Stimulated activated memory B cell treated with anti-CD40 and anti-IgM and Interleukin-4, amounts not matched to agents 10 μg/mL and 1 μg/mL and 100 μg/mL, for 72 hours (primary cell): ENCODE measurements around the gene CADM2.

Experiments
- ATAC-seq: fragments of 150-1000 bp; cut with Tn5 transposase; 2 replicates; pipeline ENCODE4 v1.10.0; 2021
- H3K27ac Mint-ChIP-seq: one replicate; pipeline ENCODE4 v1.8.0; 2022; ENCODE audit warnings: mild to moderate bottlenecking, mixed read lengths
- H3K27me3 Mint-ChIP-seq: one replicate; pipeline ENCODE4 v1.8.0; 2022; ENCODE audit warnings: mixed read lengths
- H3K36me3 Mint-ChIP-seq: one replicate; pipeline ENCODE4 v1.8.0; 2022; ENCODE audit warnings: mixed read lengths
- H3K4me1 Mint-ChIP-seq: one replicate; pipeline ENCODE4 v1.8.0; 2022; ENCODE audit warnings: mixed read lengths
- H3K4me3 Mint-ChIP-seq: one replicate; pipeline ENCODE4 v1.8.0; 2022; ENCODE audit warnings: mild to moderate bottlenecking, moderate library complexity, mixed read lengths
- H3K9me3 Mint-ChIP-seq: one replicate; pipeline ENCODE4 v1.8.0; 2022; ENCODE audit warnings: mixed read lengths

Gene CADM2

GRCh38 chr3:84968701-84969235 is 10.0 kb downstream of the CADM2 start:
- Mint-ChIP-seq H3K9me3 (peaks cover 3% of the 10 kb centered on the region), H3K4me1 (no peaks in the 10 kb centered on the region), H3K27ac (no peak overlapping the region), H3K4me3 (no peak overlapping the region), H3K27me3 (no peaks in the 10 kb centered on the region), H3K36me3 (no peaks in the 10 kb centered on the region)
- ATAC-seq = no peak

- no peak overlapping the region for H3K27ac Mint-ChIP-seq
- no peak for ATAC-seq
- H3K27me3 Mint-ChIP-seq = no peaks in the 10 kb centered on the region
- H3K36me3 Mint-ChIP-seq = no peaks in the 10 kb centered on the region
- H3K9me3 Mint-ChIP-seq = peaks cover 3% of the 10 kb centered on the region
- no peaks in the 10 kb centered on the region for H3K4me1 Mint-ChIP-seq
- no peak overlapping the region for H3K4me3 Mint-ChIP-seq
These were observed 15.6 kb downstream of the CADM2 start for GRCh38 chr3:84974347-84974746.

DNA sequence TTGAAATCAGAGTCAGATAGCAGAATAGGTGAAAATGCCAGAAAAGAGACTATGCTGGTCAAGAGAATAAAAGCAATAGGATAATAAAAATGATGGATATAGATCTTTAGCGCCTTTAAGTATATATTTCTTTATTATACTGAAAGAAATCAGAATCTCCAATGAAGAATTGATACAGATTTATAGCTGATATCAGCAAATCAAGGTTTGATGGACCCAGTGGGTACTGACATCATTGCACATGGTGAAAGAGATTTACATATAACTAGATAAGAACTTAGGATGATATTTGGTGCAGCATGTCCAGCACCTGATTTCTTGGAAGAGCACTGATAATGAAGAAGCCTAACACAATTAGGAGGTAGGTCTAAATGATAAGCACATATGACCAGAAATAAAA is 18.2 kb downstream of the CADM2 start:
- H3K9me3 Mint-ChIP-seq = no peaks in the 10 kb centered on the region
- H3K36me3 Mint-ChIP-seq = no peaks in the 10 kb centered on the region
- no peak overlapping the region for H3K27ac Mint-ChIP-seq
- H3K27me3 Mint-ChIP-seq = no peaks in the 10 kb centered on the region
- no peak overlapping the region for H3K4me3 Mint-ChIP-seq
- no peak for ATAC-seq
- no peaks in the 10 kb centered on the region for H3K4me1 Mint-ChIP-seq

DNA sequence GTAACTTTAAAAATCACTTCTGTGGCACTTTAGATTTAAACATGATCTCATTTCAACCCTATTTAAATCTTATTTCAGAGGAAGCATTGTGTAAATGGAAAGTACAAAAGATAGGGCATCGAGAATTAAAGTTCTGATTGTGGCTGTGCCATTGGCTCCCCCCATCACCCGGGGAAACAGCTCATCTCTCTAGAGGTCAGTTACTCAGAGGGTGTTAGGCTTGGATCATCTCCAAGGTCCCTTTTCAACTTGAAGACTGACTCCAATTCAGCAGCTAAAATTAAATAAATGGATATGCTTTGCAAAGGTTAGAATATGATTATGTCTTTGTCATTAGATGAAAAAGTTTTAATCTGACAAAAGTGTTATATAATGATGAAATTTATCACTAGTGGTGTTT is 20.1 kb downstream of the CADM2 start:
- Mint-ChIP-seq H3K27ac (no peak overlapping the region), H3K4me1 (no peaks in the 10 kb centered on the region), H3K36me3 (no peaks in the 10 kb centered on the region), H3K9me3 (no peaks in the 10 kb centered on the region), H3K4me3 (no peak overlapping the region), H3K27me3 (no peaks in the 10 kb centered on the region)
- no peak for ATAC-seq

DNA sequence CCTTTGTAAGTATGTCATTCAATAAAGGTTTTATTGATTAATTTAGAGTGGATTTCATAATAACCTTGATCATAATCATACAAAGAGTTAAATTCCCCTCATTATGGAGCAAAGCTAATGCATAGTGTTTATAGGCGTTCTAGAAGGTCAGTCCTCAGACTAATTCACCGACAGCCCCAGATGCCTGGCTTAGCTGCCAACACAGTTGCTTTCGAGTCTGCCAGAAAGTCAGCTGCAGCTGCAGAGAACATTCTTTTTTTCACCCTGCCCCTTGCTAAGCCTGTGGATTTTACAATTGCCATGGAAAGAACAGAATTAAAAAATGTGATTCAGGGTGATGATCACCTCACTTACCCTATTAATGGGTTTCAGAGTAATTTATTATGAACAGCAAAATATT is 21.2 kb downstream of the CADM2 start:
- Mint-ChIP-seq H3K36me3 (no peaks in the 10 kb centered on the region), H3K27me3 (no peaks in the 10 kb centered on the region), H3K27ac (no peak overlapping the region), H3K4me3 (no peak overlapping the region), H3K9me3 (no peaks in the 10 kb centered on the region), H3K4me1 (no peaks in the 10 kb centered on the region)
- ATAC-seq = no peak

DNA sequence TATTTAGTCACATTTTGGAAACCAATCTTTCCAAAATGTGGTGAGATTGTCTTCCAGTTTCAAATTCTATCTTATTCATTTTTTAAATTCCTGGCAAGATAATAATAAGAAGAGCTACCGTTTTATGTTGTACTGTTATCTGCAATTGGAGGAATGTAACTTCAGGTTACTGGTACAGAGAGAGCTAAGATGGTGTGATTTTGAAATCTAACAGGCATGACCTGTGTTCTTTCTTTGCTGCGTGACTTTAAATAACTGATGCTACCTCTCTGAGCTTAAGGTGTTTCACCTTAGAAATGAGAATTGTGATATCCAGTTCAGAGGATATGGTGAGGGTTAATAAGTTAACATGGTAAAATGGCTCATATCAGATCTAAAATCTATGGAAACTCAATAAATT is 21.7 kb downstream of the CADM2 start:
- H3K27ac Mint-ChIP-seq = no peak overlapping the region
- no peaks in the 10 kb centered on the region for H3K27me3 Mint-ChIP-seq
- no peaks in the 10 kb centered on the region for H3K4me1 Mint-ChIP-seq
- no peak overlapping the region for H3K4me3 Mint-ChIP-seq
- no peak for ATAC-seq
- no peaks in the 10 kb centered on the region for H3K36me3 Mint-ChIP-seq
- H3K9me3 Mint-ChIP-seq = no peaks in the 10 kb centered on the region

DNA sequence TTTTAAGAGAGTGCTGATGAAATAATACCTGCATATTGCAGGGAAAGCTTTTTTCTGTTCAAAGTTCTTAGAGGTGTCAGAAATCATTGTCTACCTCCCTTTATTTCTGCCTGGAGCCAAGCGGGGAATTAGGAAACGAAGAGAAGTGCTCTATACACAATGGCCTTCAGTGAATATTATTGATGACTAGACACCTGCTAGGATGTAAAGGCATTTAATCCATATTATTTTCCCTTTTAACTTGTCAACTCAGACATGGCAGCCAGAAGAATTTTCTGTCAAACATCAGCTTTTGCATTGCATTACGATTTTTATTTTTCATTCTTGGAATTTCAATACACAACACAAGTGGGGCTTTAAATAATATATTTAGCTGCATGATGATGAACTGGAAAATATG is 24.7 kb downstream of the CADM2 start:
- H3K27me3 Mint-ChIP-seq = no peaks in the 10 kb centered on the region
- ATAC-seq = no peak
- H3K27ac Mint-ChIP-seq = no peak overlapping the region
- no peaks in the 10 kb centered on the region for H3K9me3 Mint-ChIP-seq
- H3K4me1 Mint-ChIP-seq = no peaks in the 10 kb centered on the region
- no peak overlapping the region for H3K4me3 Mint-ChIP-seq
- no peaks in the 10 kb centered on the region for H3K36me3 Mint-ChIP-seq

DNA sequence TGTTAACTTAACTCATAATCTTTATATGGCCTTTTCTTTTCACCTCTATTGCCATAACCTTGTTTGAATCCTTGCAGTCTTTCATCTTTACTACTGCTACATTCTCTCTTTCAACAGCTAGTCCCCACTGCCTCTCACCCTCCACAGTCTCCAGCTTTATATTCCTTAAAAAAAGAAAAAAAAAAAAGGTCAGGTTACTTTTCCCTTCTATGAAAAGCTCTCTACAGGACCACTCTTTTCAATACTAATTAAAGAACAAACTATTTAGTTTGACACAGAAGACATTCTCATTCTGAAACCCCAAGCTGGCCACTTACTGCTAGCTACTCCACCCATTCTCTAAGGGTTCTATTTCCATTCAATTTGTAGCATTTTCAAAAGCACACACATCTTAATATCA is 25.6 kb downstream of the CADM2 start:
- no peaks in the 10 kb centered on the region for H3K27me3 Mint-ChIP-seq
- H3K36me3 Mint-ChIP-seq = no peaks in the 10 kb centered on the region
- ATAC-seq = no peak
- no peak overlapping the region for H3K4me3 Mint-ChIP-seq
- H3K27ac Mint-ChIP-seq = no peak overlapping the region
- no peaks in the 10 kb centered on the region for H3K9me3 Mint-ChIP-seq
- no peaks in the 10 kb centered on the region for H3K4me1 Mint-ChIP-seq

GRCh38 chr3:84985795-84986194 is 27.0 kb downstream of the CADM2 start:
- H3K27ac Mint-ChIP-seq = no peak overlapping the region
- no peaks in the 10 kb centered on the region for H3K27me3 Mint-ChIP-seq
- no peaks in the 10 kb centered on the region for H3K9me3 Mint-ChIP-seq
- no peak overlapping the region for H3K4me3 Mint-ChIP-seq
- no peak for ATAC-seq
- no peaks in the 10 kb centered on the region for H3K36me3 Mint-ChIP-seq
- H3K4me1 Mint-ChIP-seq = no peaks in the 10 kb centered on the region

- Mint-ChIP-seq H3K4me1 (no peaks in the 10 kb centered on the region), H3K9me3 (no peaks in the 10 kb centered on the region), H3K27ac (no peak overlapping the region), H3K4me3 (no peak overlapping the region), H3K36me3 (no peaks in the 10 kb centered on the region), H3K27me3 (no peaks in the 10 kb centered on the region)
- no peak for ATAC-seq
These were observed 29.1 kb downstream of the CADM2 start for GRCh38 chr3:84987706-84988504.

DNA sequence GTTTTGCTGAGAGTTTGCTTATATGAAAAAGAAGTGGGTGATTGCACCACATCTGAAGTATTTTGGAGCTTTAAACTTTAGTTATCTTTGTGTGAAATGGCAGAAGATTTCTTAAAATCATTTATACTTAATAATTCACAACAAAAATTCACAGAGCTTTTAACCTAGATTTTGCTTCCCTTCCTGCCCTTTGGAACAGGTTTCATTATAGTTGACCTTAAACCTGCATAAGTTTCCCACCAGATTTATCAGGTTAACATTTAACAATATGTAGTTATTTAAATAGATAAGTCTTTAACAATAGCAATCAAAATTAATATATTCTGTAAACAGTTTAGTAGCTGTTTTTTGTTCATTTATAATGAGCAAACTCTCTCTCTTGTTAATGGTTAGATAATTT is 30.3 kb downstream of the CADM2 start:
- Mint-ChIP-seq H3K36me3 (no peaks in the 10 kb centered on the region), H3K27me3 (no peaks in the 10 kb centered on the region), H3K4me3 (no peak overlapping the region), H3K9me3 (no peaks in the 10 kb centered on the region), H3K27ac (no peak overlapping the region), H3K4me1 (no peaks in the 10 kb centered on the region)
- ATAC-seq = no peak

DNA sequence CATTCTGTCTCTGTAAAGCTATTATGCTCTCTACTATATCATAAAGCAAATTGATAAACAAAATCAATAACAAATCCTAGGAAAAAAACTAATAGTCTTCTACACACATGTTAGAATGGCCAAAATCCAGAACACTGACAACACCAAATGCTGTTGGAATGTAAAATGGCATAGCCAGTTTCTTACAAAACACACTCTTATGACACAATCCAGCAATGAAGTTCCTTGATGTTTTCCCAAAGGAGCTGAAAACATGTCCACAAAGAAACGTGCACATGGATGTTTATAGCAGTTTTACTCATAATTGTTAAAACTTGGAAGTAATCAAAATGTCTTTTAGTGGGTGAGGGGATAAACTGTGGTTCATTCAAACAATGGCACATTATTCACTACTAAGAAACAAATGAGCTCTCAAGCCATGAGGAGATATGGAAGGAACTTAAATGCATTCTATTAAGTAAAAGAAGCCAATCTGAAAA is 32.7 kb downstream of the CADM2 start:
- no peak for ATAC-seq
- Mint-ChIP-seq H3K4me3 (no peak overlapping the region), H3K27ac (no peak overlapping the region), H3K4me1 (no peaks in the 10 kb centered on the region), H3K27me3 (no peaks in the 10 kb centered on the region), H3K36me3 (no peaks in the 10 kb centered on the region), H3K9me3 (no peaks in the 10 kb centered on the region)

GRCh38 chr3:84993956-84994355 is 35.2 kb downstream of the CADM2 start:
- no peak for ATAC-seq
- H3K27ac Mint-ChIP-seq = no peak overlapping the region
- no peaks in the 10 kb centered on the region for H3K4me1 Mint-ChIP-seq
- H3K27me3 Mint-ChIP-seq = no peaks in the 10 kb centered on the region
- no peaks in the 10 kb centered on the region for H3K9me3 Mint-ChIP-seq
- H3K36me3 Mint-ChIP-seq = no peaks in the 10 kb centered on the region
- no peak overlapping the region for H3K4me3 Mint-ChIP-seq

DNA sequence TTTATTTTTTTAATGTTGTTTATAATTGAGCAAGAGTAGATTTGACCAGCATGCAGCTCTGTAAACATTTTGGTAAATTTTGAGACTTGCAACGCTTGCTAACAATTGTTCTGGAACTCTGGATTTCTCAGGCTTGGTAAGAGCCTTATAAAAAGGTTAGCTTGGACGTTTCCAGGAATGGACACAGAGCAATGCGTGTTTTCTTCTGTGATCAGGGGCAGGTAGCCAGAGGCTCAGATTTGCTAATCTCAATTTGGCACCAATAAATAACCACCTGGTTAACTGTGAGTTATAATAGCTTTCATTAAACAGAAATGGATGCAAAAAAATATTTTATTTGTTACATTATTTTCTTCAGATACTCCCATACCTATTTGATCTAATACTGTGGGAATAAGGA is 39.8 kb downstream of the CADM2 start:
- Mint-ChIP-seq H3K9me3 (no peaks in the 10 kb centered on the region), H3K4me1 (no peaks in the 10 kb centered on the region)

DNA sequence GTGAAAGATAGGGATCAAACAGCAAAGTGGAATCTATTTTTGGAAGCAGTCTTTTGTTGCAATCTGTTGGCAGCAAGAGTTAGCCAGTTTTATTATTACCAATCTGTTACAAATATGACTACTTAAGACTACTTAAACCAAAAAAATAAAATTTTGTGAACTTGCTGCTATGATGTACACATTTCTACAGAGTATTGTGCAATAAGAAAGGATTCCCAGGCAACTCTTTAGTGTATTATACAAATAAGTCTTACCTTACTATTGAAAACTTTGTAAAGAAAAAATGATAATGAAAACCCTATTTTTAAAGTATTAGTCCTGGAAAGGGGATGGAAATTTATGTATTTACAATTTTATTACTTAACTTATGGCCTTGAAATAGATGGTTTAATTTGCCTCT is 44.7 kb downstream of the CADM2 start:
- ATAC-seq = no peak
- H3K27ac Mint-ChIP-seq = no peak overlapping the region
- no peak overlapping the region for H3K4me3 Mint-ChIP-seq
- H3K4me1 Mint-ChIP-seq = no peaks in the 10 kb centered on the region
- no peaks in the 10 kb centered on the region for H3K27me3 Mint-ChIP-seq
- H3K36me3 Mint-ChIP-seq = no peaks in the 10 kb centered on the region
- no peaks in the 10 kb centered on the region for H3K9me3 Mint-ChIP-seq

More for the DNA sequence above, 39.8 kb downstream of the CADM2 start:
- H3K36me3 Mint-ChIP-seq = no peaks in the 10 kb centered on the region
- no peak overlapping the region for H3K27ac Mint-ChIP-seq
- no peak overlapping the region for H3K4me3 Mint-ChIP-seq
- no peaks in the 10 kb centered on the region for H3K27me3 Mint-ChIP-seq
- ATAC-seq = no peak

DNA sequence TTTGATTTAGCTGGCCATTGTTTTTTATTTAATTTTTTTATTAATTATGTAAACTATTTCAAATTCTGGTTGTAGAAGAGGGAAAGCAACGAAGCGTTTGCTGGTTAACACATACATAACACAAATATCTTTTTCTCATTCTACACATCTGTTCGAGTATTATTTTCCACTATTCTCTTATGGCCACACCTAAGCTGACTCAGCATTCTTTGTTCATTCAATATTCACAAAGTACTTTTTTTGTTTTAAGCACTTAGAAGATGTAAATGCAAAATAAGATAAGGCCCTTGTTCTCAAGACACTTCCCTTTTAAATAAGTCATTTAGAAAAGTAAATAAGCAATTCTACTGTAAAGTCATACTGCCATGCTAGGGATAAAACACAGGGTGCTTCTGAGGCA is 45.4 kb downstream of the CADM2 start:
- Mint-ChIP-seq H3K9me3 (no peaks in the 10 kb centered on the region), H3K27ac (no peak overlapping the region), H3K4me3 (no peak overlapping the region), H3K36me3 (no peaks in the 10 kb centered on the region), H3K27me3 (no peaks in the 10 kb centered on the region), H3K4me1 (no peaks in the 10 kb centered on the region)
- ATAC-seq = no peak
